Adrenal gland (tissue), 12 donors: Measurements from ENCODE around the gene FBRSL1. TPM values are rescaled to one million over a fixed set of nuclear protein-coding genes. Genes with fewer than 3 reads are reported as not detected.
A peak's percentile ranks its signal among the peaks of the same experiment; 100 is the strongest.
"Not testable (repeated sequence)": the region's sequence is repeated elsewhere in the genome, so short reads cannot be mapped to it uniquely, and the experiment has no call there.

Experiments
- DNase-seq, 7 donors: peaks; one replicate each; pipeline ENCODE4 v3.0.0-alpha.2; 2019 to 2020
- H3K27ac ChIP-seq, 5 donors: fragments of 200-600 bp; sonication (generic) in 4 of 5; 1 replicate in 3 of 5; 2 replicates in 2 of 5; pipeline versions ENCODE4 v1.5.1 to v1.8.0; 2016 to 2020; ENCODE audit warnings: mild to moderate bottlenecking in 1 of 5
- H3K27me3 ChIP-seq: fragments of 200-600 bp; 2 replicates; pipeline ENCODE4 v1.8.0; 2021
- H3K36me3 ChIP-seq, 2 donors: fragments of 200-600 bp; replicated peaks in 1 of 2; 1 replicate in 1 of 2; 2 replicates in 1 of 2; pipeline versions ENCODE4 v1.5.1 to v1.8.0; 2018 to 2022
- H3K4me1 ChIP-seq, 2 donors: fragments of 200-600 bp; replicated peaks in 1 of 2; 1 replicate in 1 of 2; 2 replicates in 1 of 2; pipeline versions ENCODE4 v1.5.1 to v1.8.0; 2018 to 2021
- H3K4me3 ChIP-seq, 4 donors: fragments of 200-600 bp; sonication (generic) in 3 of 4; one replicate each; pipeline ENCODE4 v1.5.1; 2016 to 2018
- H3K9me3 ChIP-seq, 3 donors: fragments of 200-600 bp; sonication (generic) in 1 of 3; replicated peaks in 1 of 3; 1 replicate in 2 of 3; 2 replicates in 1 of 3; pipeline versions ENCODE4 v1.5.1 to v1.8.0; 2016 to 2021
- POLR2A ChIP-seq, 2 donors: fragments of 450-650 bp; IDR thresholded peaks; one replicate each; pipeline ENCODE4 v1.6.1; 2017; ENCODE audit warnings: antibody characterized with exemption in 2 of 2, mild to moderate bottlenecking in 2 of 2, moderate library complexity in 1 of 2
- WGBS, 4 donors: extraction: QIAGEN DNeasy Blood & Tissue Kit in 2 of 4; methylation state at CpG; one replicate each; pipeline versions ENCODE4 v1.1.5 to v1.1.7; 2013 to 2017; 5-methylcytosine and 5-hydroxymethylcytosine counted together
- intact Hi-C, 2 donors: fragments of 100-400 bp; cut with DNase I; formaldehyde crosslinking; loops; one replicate each; pipeline versions ENCODE4 v1.14.1 to v1.15.0; 2022 to 2023
- polyA plus RNA-seq, 3 donors: library from polyadenylated mRNA; stranded (reverse); fragments of 200-250 nt in 2 of 3; fragments of 350-450 nt in 1 of 3; fragmentation: Illumina TruSeq in 1 of 3; extraction: RNeasy Lipid Tissue Mini Kit (QIAGEN cat#74804) in 1 of 3; gene quantifications; one replicate each; pipeline ENCODE4 v1.2.3, GENCODE V29; 2013 to 2014
- total RNA-seq, 9 donors: library from RNA; depleted of rRNA in 4 of 9; stranded (reverse); fragments of >200 nt in 4 of 9; fragments of 120-200 nt in 1 of 9; fragmentation: NEBNext Ultra II Directional in 1 of 9; extraction: Animal tissue kit (Norgen Biotek cat#: 25700) in 1 of 9; gene quantifications; one replicate each; pipeline versions ENCODE4 v1.1.0 to v1.2.4, GENCODE V29; 2013 to 2023
- TF ChIP-seq, protein P1 (sequence below), 6 experiments: fragments of 450-650 bp in 4 of 6; fragments of 200-600 bp in 2 of 6; sonication (generic) in 1 of 6; IDR thresholded peaks; 1 replicate in 5 of 6; 2 replicates in 1 of 6; pipeline versions ENCODE4 v1.5.1 to v1.8.0; 2016 to 2021; ENCODE audit warnings: antibody characterized with exemption in 6 of 6, mild to moderate bottlenecking in 2 of 6, moderate library complexity in 1 of 6
- donor health status: healthy with polysubstance abuse.
- donor health status: Bipolar disorder and iron deficiency.
- donor health status: DM: yes; HTN: yes; CAD: no.
- donor health status: DM: no; HTN: no; CAD: no.
- donor health status: DM: no; HTN: no; CAD: no.
- donor health status: DM: yes; HTN: yes; CAD: no.

FBRSL1 gene
- total and polyA plus RNA-seq, 12 donors, result 5.3 to 63.8 (median 26.9) TPM

DNA sequence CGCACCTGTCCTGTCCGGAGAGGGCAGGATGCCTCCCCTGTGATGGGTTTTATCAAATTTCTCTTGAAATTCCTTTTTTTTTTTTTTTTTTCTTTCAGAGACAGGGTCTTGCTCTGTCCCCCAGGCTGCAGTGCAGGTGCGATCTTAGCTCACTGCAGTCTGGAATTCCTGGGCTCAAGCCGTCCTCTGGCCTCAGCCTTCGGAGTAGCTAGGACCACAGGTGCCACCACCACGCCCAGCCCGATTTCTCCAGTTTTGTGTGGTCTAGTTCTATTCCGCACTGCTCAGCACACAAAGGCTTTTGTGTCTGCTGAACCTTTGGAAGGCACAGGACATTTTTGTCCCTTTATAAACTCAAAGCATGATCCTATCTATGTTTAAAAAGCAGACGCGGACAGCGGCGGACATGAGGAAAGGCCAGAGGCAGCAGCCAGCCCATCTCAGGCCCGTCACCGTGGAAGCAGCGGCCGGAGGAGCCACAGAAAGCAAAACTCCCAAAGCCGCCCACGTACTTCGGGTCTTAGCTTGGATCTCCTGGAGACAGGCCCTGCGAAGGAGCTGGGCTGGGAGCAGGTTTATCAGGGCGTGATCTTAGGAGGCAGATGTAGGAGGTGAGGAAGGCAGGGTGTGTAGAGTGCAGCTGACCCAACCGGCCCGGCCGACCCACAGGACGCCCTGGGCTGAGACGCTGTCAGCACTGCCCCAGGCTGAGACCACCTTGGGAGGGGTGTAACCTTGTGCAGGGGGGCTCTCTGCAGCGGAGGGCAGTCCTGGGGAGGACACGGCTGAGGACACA, 30.9 kb upstream of the FBRSL1 start:
- Histone ChIP-seq H3K27me3 (peaks cover 3% of the 10 kb centered on the region), H3K36me3 (no peaks in the 10 kb centered on the region), H3K27ac (no peak overlapping the region), H3K4me1 (no peaks in the 10 kb centered on the region), H3K9me3 (no peaks in the 10 kb centered on the region), H3K4me3 (no peak overlapping the region)
- intact Hi-C loops, result no loop called here
- TF ChIP-seq, protein P1, sequence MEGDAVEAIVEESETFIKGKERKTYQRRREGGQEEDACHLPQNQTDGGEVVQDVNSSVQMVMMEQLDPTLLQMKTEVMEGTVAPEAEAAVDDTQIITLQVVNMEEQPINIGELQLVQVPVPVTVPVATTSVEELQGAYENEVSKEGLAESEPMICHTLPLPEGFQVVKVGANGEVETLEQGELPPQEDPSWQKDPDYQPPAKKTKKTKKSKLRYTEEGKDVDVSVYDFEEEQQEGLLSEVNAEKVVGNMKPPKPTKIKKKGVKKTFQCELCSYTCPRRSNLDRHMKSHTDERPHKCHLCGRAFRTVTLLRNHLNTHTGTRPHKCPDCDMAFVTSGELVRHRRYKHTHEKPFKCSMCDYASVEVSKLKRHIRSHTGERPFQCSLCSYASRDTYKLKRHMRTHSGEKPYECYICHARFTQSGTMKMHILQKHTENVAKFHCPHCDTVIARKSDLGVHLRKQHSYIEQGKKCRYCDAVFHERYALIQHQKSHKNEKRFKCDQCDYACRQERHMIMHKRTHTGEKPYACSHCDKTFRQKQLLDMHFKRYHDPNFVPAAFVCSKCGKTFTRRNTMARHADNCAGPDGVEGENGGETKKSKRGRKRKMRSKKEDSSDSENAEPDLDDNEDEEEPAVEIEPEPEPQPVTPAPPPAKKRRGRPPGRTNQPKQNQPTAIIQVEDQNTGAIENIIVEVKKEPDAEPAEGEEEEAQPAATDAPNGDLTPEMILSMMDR (IDR thresholded peaks at IDR 0.05), result no peak
- TF ChIP-seq POLR2A (IDR thresholded peaks at IDR 0.05), result no peak
- WGBS, 4 donors, result 68 to 81% (median 70%) methylated on average over 18 to 28 of the region's 28 CpGs
- DNase-seq, result no peak

DNA sequence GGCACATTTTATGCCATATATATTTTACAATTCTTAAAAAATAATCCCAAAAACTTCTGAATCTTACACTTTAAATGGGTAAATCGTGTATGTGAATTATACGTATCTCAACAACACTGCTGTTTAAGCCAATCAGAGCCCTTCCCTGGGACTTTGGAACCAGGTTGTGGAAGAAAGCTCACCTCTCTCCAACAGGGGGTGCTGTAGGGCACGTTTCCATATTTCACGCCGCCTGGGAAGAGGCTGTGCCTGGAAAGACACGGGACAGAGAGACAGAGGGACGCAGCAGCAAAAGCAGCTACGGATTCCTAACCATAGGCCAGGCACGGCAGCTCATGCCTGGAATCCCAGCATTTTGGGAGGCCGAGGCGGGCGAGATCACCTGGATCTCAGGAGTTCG, 29.4 kb upstream of the FBRSL1 start:
- Histone ChIP-seq H3K4me3 (no peak overlapping the region), H3K27ac (no peak overlapping the region), H3K9me3 (no peaks in the 10 kb centered on the region), H3K36me3 (no peaks in the 10 kb centered on the region), H3K4me1 (no peaks in the 10 kb centered on the region), H3K27me3 (peaks cover 3% of the 10 kb centered on the region)
- intact Hi-C loops, result no loop called here
- no peak for DNase-seq
- no peak for TF ChIP-seq POLR2A (IDR thresholded peaks at IDR 0.05)
- TF ChIP-seq, protein P1 (IDR thresholded peaks at IDR 0.05), result peak in 3 of 6 experiments; percentile 7 to 31 (median 19)
- WGBS, 4 donors, result 61 to 71% (median 69%) methylated on average over 10 to 13 of the region's 13 CpGs

DNA sequence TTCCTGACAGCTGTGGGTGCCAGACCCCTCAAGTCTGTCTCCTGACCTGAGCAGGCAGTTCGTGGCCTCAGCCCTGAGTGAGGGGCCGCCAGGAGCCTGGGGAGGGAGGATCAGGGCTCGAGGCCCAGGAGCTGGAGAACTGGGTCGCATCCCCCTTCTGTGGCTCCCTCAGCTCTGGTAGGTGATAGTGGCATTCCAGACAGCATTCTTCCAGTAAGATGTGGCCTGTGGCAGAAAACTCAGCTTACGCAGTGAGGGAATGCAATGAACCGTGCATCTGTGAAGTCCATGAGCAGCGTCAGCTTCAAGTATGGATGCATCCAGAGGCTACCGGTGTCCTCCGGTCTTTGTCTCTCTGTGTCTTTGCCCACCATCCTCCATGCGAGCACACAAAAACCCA, 28.4 kb upstream of the FBRSL1 start:
- intact Hi-C loops, result no loop called here

DNA sequence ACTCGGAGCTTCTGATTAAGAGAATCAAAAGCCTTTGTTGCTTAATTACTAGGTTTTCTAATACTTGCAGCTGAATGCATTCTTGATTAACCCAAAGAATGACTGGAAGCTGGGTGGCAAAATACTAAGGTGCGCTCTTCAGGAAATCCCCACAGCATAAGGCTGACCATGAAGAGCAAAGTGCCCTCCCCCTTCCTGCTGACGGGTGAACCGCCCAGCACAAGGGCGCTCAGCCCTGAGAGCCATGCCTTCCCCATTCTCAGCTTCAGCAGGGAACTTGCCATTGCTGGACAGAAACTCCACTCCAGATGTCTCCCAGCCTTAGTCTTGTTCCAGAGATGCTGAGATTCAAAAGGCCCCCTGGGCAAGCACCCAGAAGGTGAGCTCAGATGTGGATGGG, 27.2 kb upstream of the FBRSL1 start:
- WGBS, 4 donors, result 77 to 94% (median 79%) methylated on average over 2 to 5 of the region's 5 CpGs
- no peak for TF ChIP-seq POLR2A (IDR thresholded peaks at IDR 0.05)
- TF ChIP-seq, protein P1 (IDR thresholded peaks at IDR 0.05), result no peak
- Histone ChIP-seq H3K4me1 (no peaks in the 10 kb centered on the region), H3K36me3 (no peaks in the 10 kb centered on the region), H3K9me3 (no peaks in the 10 kb centered on the region), H3K27me3 (peaks cover 3% of the 10 kb centered on the region), H3K27ac (no peak overlapping the region), H3K4me3 (no peak overlapping the region)
- no peak for DNase-seq
- intact Hi-C loops, result no loop called here

More for the DNA sequence above, 28.4 kb upstream of the FBRSL1 start:
- H3K36me3 ChIP-seq, result no peaks in the 10 kb centered on the region
- H3K4me1 ChIP-seq, result no peaks in the 10 kb centered on the region
- 76 to 90% (median 84%) methylated on average over 8 to 10 of the region's 10 CpGs; no CpG with 5 or more reads in 1 of the 4 donors for WGBS, 4 donors
- H3K27me3 ChIP-seq, result peaks cover 3% of the 10 kb centered on the region
- no peak for TF ChIP-seq POLR2A (IDR thresholded peaks at IDR 0.05)
- TF ChIP-seq, protein P1 (IDR thresholded peaks at IDR 0.05), result no peak
- H3K4me3 ChIP-seq, result no peak overlapping the region
- no peak overlapping the region for H3K27ac ChIP-seq
- H3K9me3 ChIP-seq, result no peaks in the 10 kb centered on the region
- no peak for DNase-seq

DNA sequence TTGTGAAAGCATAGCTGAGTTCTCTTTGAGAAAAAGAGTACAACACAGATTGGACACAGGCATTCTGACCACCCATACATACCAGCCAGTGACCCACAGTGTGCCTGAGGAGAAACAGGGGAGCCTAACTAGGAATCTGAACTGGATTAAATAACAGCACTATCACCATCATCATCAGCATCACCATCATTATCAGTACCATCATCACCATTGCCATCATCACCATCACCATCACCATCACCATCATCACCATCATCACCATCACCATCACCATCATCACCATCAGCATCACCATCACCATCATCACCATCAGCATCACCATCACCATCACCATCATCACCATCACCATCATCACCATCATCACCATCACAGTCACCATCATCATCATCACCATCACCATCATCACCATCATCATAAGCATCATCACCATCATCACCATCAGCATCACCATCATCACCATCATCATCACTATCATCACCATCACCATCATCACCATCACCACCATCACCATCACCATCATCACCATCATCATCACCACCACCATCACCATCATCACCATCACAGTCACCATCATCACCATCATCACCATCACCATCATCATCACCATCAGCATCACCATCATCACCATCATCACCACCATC, 26.5 kb upstream of the FBRSL1 start:
- intact Hi-C loops, H3K27ac ChIP-seq, H3K27me3 ChIP-seq, DNase-seq, H3K4me1 ChIP-seq, H3K4me3 ChIP-seq, H3K9me3 ChIP-seq, H3K36me3 ChIP-seq: not testable (repeated sequence)

DNA sequence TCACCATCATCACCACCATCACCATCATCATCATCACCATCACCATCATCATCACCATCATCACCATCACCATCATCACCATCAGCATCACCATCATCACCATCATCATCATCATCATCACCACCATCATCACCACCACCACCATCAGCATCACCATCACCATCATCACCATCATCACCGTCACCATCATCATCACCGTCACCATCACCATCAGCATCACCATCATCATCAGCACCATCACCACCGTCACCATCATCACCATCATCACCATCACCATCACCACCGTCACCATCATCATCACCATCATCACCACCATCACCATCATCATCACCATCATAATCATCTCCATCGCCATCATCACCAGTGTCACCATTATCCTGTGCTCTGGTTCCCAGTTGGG, 25.6 kb upstream of the FBRSL1 start:
- H3K4me1 ChIP-seq, H3K36me3 ChIP-seq, DNase-seq, H3K4me3 ChIP-seq, H3K27ac ChIP-seq, H3K9me3 ChIP-seq, H3K27me3 ChIP-seq, intact Hi-C loops: not testable (repeated sequence)
- WGBS, 4 donors, result 78 to 89% (median 86%) methylated on average over 5 of the region's 5 CpGs
